SH-SY5Y (cell line): Measurements from ENCODE around the gene IGFN1.
A peak's percentile ranks its signal among the peaks of the same experiment; 100 is the strongest.

Experiments
- GATA2 ChIP-seq: IDR thresholded peaks from 2 replicates; pipeline ENCODE4 v1.6.1; 2011; ENCODE audit warnings: mild to moderate bottlenecking, low read depth, low read length
- GATA3 ChIP-seq: IDR thresholded peaks from 2 replicates; pipeline ENCODE4 v1.6.1; 2011; ENCODE audit warnings: low read depth, mild to moderate bottlenecking, low read length, moderate library complexity

The IGFN1 gene

GRCh38 chr1:201261771-201262547 is 71.3 kb downstream of the IGFN1 start:
- TF ChIP-seq GATA3, result no peak
- no peak for TF ChIP-seq GATA2

- TF ChIP-seq GATA2, result peak; percentile 68; the same call in 1 of the 2 replicates
- no peak for TF ChIP-seq GATA3
Measured at GRCh38 chr1:201262963-201263608, 72.5 kb downstream of the IGFN1 start.

- TF ChIP-seq GATA2 (no peak), GATA3 (no peak)
Measured at GRCh38 chr1:201264072-201264471, 73.4 kb downstream of the IGFN1 start.

GRCh38 chr1:201264554-201264953 is 73.9 kb downstream of the IGFN1 start:
- TF ChIP-seq GATA2, result no peak
- no peak for TF ChIP-seq GATA3

GRCh38 chr1:201265756-201266155 is 75.1 kb downstream of the IGFN1 start:
- no peak for TF ChIP-seq GATA2
- no peak for TF ChIP-seq GATA3

- TF ChIP-seq GATA2 (no peak), GATA3 (no peak)
Measured at GRCh38 chr1:201266276-201266675, 75.7 kb downstream of the IGFN1 start.

- TF ChIP-seq GATA3, result no peak
- no peak for TF ChIP-seq GATA2
Measured at GRCh38 chr1:201266774-201267173, 76.2 kb downstream of the IGFN1 start.

- TF ChIP-seq GATA3, result no peak
- TF ChIP-seq GATA2, result no peak
Measured at GRCh38 chr1:201267481-201268229, 77.0 kb downstream of the IGFN1 start.

GRCh38 chr1:201268604-201269151 is 78.1 kb downstream of the IGFN1 start:
- TF ChIP-seq GATA3 (no peak), GATA2 (peak; percentile 88)

- TF ChIP-seq GATA3, result no peak
- no peak for TF ChIP-seq GATA2
Measured at GRCh38 chr1:201269281-201269680, 78.7 kb downstream of the IGFN1 start.

GRCh38 chr1:201269900-201270410 is 79.3 kb downstream of the IGFN1 start:
- TF ChIP-seq GATA3 (no peak), GATA2 (no peak)

GRCh38 chr1:201270616-201271390 is 80.2 kb downstream of the IGFN1 start:
- no peak for TF ChIP-seq GATA3
- TF ChIP-seq GATA2, result no peak

- no peak for TF ChIP-seq GATA3
- no peak for TF ChIP-seq GATA2
Measured at GRCh38 chr1:201272799-201273198, 82.2 kb downstream of the IGFN1 start.
